GM12874 (cell line): Measurements from ENCODE around the gene KCNH5.

Experiments used
- CTCF ChIP-seq: IDR thresholded peaks from 2 replicates; pipeline ENCODE4 v1.5.1; 2011; ENCODE audit warnings: low read depth, mild to moderate bottlenecking, control low read depth, low read length, moderate library complexity; ENCODE audit not compliant: insufficient read depth

Gene KCNH5

GRCh38 chr14:62778310-62778709, 266.9 kb downstream of the KCNH5 start:
- TF ChIP-seq CTCF: no peak

- TF ChIP-seq CTCF: no peak
Measured at GRCh38 chr14:62777510-62777909, 267.7 kb downstream of the KCNH5 start.

GRCh38 chr14:62776300-62776699, 269.0 kb downstream of the KCNH5 start:
- no peak for TF ChIP-seq CTCF

GRCh38 chr14:62768753-62769152, 276.5 kb downstream of the KCNH5 start:
- TF ChIP-seq CTCF: no peak

- no peak for TF ChIP-seq CTCF
Measured at GRCh38 chr14:62763951-62764350, 281.3 kb downstream of the KCNH5 start.

GRCh38 chr14:62759796-62760195, 285.5 kb downstream of the KCNH5 start:
- TF ChIP-seq CTCF: no peak

- TF ChIP-seq CTCF: no peak
Measured at GRCh38 chr14:62745496-62745895, 299.8 kb downstream of the KCNH5 start.

GRCh38 chr14:62743560-62743959, 301.7 kb downstream of the KCNH5 start:
- no peak for TF ChIP-seq CTCF
